Kidney (tissue), 14 donors: ENCODE measurements around the gene TMEM125. TPM values are rescaled to one million over a fixed set of nuclear protein-coding genes. Genes with fewer than 3 reads are reported as not detected.
A peak's percentile ranks its signal among the peaks of the same experiment; 100 is the strongest.

ENCODE experiments used
- DNase-seq, 5 donors: peaks; one replicate each; pipeline ENCODE4 v3.0.0-alpha.2; 2013 to 2020
- FAIRE-seq: peaks from 2 replicates; lab custom pipeline; 2012; peaks lifted over from hg19 to GRCh38; lab: Jason Lieb, UNC
- H3K27ac ChIP-seq, 2 donors: one replicate each; pipeline ENCODE4 v1.7.0; 2013; ENCODE audit warnings: low read depth in 2 of 2, low read length in 2 of 2, inconsistent platforms in 1 of 2
- H3K27me3 ChIP-seq: one replicate; pipeline ENCODE4 v1.7.1; 2013; ENCODE audit warnings: low read length, inconsistent platforms; ENCODE audit not compliant: control insufficient read depth, insufficient read depth
- H3K36me3 ChIP-seq, 3 donors: one replicate each; pipeline versions ENCODE4 v1.7.0 to v1.7.1; 2013; ENCODE audit warnings: low read length in 3 of 3, control low read depth in 1 of 3, inconsistent platforms in 1 of 3; ENCODE audit not compliant: insufficient read depth in 3 of 3, control insufficient read depth in 2 of 3
- H3K4me1 ChIP-seq, 3 donors: one replicate each; pipeline versions ENCODE4 v1.7.0 to v1.7.1; 2013; ENCODE audit warnings: low read length in 3 of 3, inconsistent platforms in 1 of 3, low read depth in 1 of 3; ENCODE audit not compliant: control insufficient read depth in 2 of 3, insufficient read depth in 2 of 3
- H3K4me3 ChIP-seq, 3 donors: one replicate each; pipeline versions ENCODE4 v1.7.0 to v1.8.1; 2013; ENCODE audit warnings: low read length in 3 of 3, control low read depth in 1 of 3, inconsistent platforms in 1 of 3
- H3K9ac ChIP-seq, 3 donors: one replicate each; pipeline versions ENCODE4 v1.7.0 to v1.7.1; 2013; ENCODE audit warnings: low read length in 3 of 3, control low read depth in 1 of 3, inconsistent platforms in 1 of 3
- H3K9me3 ChIP-seq, 3 donors: one replicate each; pipeline versions ENCODE4 v1.7.0 to v1.7.1; 2013; ENCODE audit warnings: low read length in 3 of 3, control low read depth in 1 of 3, inconsistent platforms in 1 of 3; ENCODE audit not compliant: control insufficient read depth in 2 of 3, insufficient read depth in 1 of 3
- intact Hi-C: fragments of 100-400 bp; cut with DNase I; formaldehyde crosslinking; loops from one replicate; pipeline ENCODE4 v1.11.1; 2022
- polyA plus RNA-seq: library from polyadenylated mRNA; stranded (reverse); fragments of 350-450 nt; fragmentation: Illumina TruSeq; extraction: RNeasy Lipid Tissue Mini Kit (QIAGEN cat#74804); gene quantifications from one replicate; pipeline ENCODE4 v1.2.3, GENCODE V29; 2014; ENCODE audit warnings: low read depth, low replicate concordance; ENCODE audit not compliant: insufficient read depth
- total RNA-seq: library from RNA; stranded (reverse); fragmentation: NEBNext Ultra II Directional; extraction: Animal tissue kit (Norgen Biotek cat#: 25700); gene quantifications from one replicate; pipeline ENCODE4 v1.2.1, GENCODE V29; 2021
- TF ChIP-seq, protein P1 (sequence below): IDR thresholded peaks from 3 replicates; pipeline ENCODE4 v1.5.1; 2012; ENCODE audit warnings: mild to moderate bottlenecking, moderate library complexity, borderline replicate concordance; ENCODE audit not compliant: insufficient read depth; ENCODE audit errors: extremely low read depth
- donor health status: control.
- donor health status: control.
- donor health status: control.
- donor health status: control.
- donor health status: control.
- donor health status: DM: yes; HTN: yes; CAD: no.
- donor health status: Normal renal cell carcinoma (clear cell type).

TMEM125 gene
- total and polyA plus RNA-seq, 2 donors from 2014 or later, result 17.5 to 22.0 TPM

GRCh38 chr1:43239484-43239883, 30.3 kb upstream of the TMEM125 start:
- TF ChIP-seq, protein P1, sequence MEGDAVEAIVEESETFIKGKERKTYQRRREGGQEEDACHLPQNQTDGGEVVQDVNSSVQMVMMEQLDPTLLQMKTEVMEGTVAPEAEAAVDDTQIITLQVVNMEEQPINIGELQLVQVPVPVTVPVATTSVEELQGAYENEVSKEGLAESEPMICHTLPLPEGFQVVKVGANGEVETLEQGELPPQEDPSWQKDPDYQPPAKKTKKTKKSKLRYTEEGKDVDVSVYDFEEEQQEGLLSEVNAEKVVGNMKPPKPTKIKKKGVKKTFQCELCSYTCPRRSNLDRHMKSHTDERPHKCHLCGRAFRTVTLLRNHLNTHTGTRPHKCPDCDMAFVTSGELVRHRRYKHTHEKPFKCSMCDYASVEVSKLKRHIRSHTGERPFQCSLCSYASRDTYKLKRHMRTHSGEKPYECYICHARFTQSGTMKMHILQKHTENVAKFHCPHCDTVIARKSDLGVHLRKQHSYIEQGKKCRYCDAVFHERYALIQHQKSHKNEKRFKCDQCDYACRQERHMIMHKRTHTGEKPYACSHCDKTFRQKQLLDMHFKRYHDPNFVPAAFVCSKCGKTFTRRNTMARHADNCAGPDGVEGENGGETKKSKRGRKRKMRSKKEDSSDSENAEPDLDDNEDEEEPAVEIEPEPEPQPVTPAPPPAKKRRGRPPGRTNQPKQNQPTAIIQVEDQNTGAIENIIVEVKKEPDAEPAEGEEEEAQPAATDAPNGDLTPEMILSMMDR, result no peak
- H3K4me1 ChIP-seq, result peaks cover 0 to 21% (median 16%) of the 10 kb centered on the region in 3 donors
- H3K27me3 ChIP-seq, result no peaks in the 10 kb centered on the region
- DNase-seq (no peak), FAIRE-seq (no peak)
- no peak overlapping the region for H3K9ac ChIP-seq
- H3K36me3 ChIP-seq, result no peaks in the 10 kb centered on the region
- intact Hi-C loops, result no loop called here
- no peak overlapping the region for H3K27ac ChIP-seq
- no peaks in the 10 kb centered on the region for H3K9me3 ChIP-seq
- H3K4me3 ChIP-seq, result no peak overlapping the region

DNA sequence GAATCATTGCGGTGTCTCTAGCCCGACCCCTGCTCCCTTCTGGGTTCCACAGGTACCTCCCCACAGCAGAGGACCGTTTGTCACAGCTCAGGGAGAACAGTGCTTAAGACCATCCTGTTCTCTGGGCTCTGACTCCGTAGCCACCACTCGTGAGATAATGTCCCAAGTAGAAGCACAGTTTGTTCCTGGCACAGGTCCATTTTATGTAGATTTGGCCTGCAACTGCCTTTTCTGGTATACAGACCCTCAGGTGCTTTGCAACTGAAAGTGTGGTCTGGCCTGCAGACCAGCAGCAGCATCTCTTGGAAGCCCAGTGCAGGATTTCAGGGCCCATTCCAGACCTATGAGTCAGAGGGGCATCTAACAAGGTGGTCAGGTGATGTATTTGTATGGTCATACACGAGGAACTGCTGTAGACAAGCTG, 28.4 kb upstream of the TMEM125 start:
- H3K4me3 ChIP-seq, result no peak overlapping the region
- H3K4me1 ChIP-seq, result peaks cover 0 to 21% (median 16%) of the 10 kb centered on the region in 3 donors
- H3K36me3 ChIP-seq, result no peaks in the 10 kb centered on the region
- intact Hi-C loops, result no loop called here
- TF ChIP-seq, protein P1, result no peak
- H3K9ac ChIP-seq, result no peak overlapping the region
- H3K9me3 ChIP-seq, result no peaks in the 10 kb centered on the region
- FAIRE-seq (no peak), DNase-seq (no peak)
- peak overlapping the region in 1 of 2 donors; percentile 41 for H3K27ac ChIP-seq
- H3K27me3 ChIP-seq, result no peaks in the 10 kb centered on the region

- no peaks in the 10 kb centered on the region for H3K27me3 ChIP-seq
- H3K9ac ChIP-seq, result no peak overlapping the region
- no peak for FAIRE-seq
- TF ChIP-seq, protein P1, result no peak
- no peaks in the 10 kb centered on the region for H3K9me3 ChIP-seq
- H3K27ac ChIP-seq, result peak overlapping the region in 1 of 2 donors; percentile 24
- H3K36me3 ChIP-seq, result no peaks in the 10 kb centered on the region
- no peak for DNase-seq
- H3K4me3 ChIP-seq, result no peak overlapping the region
- H3K4me1 ChIP-seq, result peaks cover 0 to 18% (median 7%) of the 10 kb centered on the region in 3 donors
- intact Hi-C loops, result no loop called here
Measured at GRCh38 chr1:43243299-43243698, 26.5 kb upstream of the TMEM125 start.
